ENCODE data around the gene CACNA1A.
"Not testable (repeated sequence)": the region's sequence is repeated elsewhere in the genome, so short reads cannot be mapped to it uniquely, and the experiment has no call there.

Gene CACNA1A

GRCh38 chr19:13185763-13186657 lies 320.3 kb downstream of the CACNA1A start:
- not testable (repeated sequence) for DNase-seq

DNA sequence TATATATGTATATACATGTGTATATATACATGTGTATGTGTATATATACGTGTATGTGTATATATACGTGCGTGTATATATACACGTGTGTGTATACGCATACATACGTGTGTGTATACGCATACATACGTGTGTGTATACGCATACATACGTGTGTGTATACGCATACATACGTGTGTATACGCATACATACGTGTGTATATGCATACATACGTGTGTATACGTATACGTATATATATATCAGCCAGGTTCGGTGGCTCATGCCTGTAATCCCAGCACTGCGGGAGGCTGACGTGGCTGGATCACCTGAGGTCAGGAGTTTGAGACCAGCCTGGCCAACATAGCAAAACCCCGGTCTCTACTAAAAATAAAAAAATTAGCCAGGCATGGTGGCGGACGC lies 321.4 kb downstream of the CACNA1A start:
- not testable (repeated sequence) for DNase-seq

DNA sequence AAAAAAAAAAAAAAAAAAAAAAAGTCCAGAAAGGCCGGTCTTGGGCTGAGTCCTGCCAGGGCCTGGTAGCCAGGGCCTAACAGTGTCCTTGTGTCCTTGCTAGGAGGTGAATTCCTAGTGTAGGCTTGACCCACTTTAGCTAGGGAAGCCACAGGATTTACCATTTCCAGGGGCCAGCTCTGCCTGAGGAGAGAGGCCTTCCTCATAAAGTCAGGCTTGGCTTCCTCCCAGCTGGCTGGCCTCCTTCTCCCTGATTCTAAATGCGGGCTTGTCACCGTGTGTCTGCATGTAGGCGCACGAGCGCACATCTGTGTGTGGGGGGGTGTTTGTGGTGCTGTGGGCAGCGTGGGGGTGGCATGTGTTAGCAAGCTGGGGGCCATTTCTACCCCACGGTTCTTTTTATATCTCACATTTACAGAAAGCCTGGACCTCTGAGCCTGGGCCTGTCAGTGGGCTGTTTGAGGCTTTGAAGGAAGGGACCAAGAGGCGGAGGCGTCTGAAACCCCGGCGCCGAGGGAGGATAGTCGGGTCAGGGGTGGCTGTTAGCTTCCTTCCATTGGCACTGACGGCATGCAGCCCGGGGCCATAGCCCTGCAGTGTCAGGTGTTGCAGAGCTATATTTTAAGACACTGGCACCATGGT lies 324.4 kb downstream of the CACNA1A start:
- DNase-seq = no peak

DNA sequence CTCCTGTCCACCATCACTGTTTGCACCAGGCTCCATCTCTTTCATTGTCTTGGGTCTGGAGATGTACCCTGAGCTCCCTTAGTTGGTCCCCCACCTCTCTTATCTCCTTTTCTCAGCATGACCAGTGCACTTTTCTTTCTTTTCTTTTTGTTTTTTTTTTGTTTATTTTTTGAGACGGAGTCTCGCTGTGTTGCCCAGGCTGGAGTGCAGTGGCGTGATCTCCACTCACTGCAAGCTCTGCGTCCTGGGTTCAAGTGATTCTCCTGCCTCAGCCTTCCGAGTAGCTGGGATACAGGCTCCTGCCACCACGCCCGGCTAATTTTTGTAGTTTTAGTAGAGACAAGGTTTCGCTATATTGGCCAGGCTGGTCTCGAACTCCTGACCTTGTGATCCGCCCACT lies 328.0 kb downstream of the CACNA1A start:
- DNase-seq = not testable (repeated sequence)

GRCh38 chr19:13177584-13177983 lies 328.7 kb downstream of the CACNA1A start:
- not testable (repeated sequence) for DNase-seq

- DNase-seq = no peak
Observed at GRCh38 chr19:13176345-13176744, 329.9 kb downstream of the CACNA1A start.

GRCh38 chr19:13173139-13173737 lies 333.0 kb downstream of the CACNA1A start:
- no peak for DNase-seq

DNA sequence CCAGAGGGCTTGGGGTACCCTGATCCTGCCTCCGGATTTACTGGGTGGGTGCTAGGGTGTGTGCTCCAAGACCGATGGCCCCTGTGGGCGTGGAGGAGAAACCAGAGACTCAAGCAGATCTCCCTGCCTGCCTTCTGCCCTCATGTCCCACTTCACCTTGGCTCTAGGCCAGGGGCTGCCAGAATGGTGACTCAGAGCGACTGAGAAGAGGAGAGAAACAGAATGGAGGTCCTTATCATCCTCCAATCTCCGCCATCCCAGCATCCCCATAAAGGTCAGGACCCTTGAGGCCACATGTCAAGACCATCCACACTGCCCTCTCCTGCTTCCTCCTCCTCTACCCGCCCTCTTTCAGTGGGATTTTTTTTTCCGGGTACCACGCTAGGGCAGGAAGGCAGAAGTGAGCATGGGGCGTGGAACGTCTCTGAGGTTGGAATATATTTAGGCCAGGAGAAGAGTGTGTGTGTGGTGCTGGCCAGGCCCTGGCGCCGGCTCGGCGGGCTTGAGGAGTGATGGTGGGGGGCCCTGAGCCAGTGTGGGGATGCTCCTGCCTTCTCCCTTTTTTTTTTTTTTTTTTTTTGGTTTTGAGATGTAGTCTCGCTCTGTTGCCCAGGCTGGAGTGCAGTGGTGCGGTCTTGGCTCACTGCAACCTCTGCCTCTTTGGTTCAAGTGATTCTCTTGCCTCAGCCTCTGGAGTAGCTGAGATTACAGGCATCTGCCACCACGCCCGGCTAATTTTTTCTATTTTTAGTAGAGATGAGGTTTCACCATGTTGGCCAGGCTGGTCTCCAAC lies 333.7 kb downstream of the CACNA1A start:
- no peak for DNase-seq

DNA sequence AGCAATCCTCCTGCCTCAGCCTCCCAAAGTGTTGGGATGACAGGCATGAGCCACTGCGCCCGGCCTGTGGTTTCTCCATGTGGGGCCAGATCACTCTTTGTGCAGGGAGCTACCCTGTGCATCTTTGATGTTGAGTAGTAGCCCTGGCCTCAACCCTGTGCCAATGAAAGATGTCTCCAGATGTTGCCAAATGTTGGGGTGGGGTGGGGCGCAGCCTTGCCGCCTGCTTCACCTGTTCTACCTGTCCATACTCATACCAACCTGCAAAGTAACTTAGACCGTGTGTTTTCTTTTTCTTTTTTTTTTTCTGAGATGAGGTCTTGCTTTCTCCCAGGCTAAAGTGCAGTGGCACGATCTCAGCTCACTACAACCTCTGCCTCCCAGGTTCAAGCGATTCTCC lies 335.1 kb downstream of the CACNA1A start:
- DNase-seq = no peak

DNA sequence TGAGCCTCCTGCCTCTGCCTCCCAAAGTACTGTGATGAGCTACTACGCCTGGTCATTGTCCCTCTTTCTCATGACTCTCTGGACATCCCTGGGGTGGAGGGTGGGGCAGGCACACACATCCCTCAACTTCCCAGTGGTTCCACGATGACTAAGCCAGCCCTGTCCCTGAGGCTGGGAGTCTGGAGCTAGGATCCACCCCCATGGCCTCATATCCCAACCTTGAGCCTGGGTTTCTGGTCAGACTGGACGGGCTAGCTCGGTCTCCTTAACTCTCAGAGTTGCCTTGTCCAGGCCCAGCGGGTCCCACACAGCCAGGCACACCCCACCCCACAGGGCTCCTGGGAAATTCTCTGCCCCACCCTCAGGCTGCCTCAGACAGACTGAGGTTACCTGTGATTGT lies 336.5 kb downstream of the CACNA1A start:
- DNase-seq = no peak

- DNase-seq = not testable (repeated sequence)
Observed at GRCh38 chr19:13166151-13166550, 340.1 kb downstream of the CACNA1A start.

DNA sequence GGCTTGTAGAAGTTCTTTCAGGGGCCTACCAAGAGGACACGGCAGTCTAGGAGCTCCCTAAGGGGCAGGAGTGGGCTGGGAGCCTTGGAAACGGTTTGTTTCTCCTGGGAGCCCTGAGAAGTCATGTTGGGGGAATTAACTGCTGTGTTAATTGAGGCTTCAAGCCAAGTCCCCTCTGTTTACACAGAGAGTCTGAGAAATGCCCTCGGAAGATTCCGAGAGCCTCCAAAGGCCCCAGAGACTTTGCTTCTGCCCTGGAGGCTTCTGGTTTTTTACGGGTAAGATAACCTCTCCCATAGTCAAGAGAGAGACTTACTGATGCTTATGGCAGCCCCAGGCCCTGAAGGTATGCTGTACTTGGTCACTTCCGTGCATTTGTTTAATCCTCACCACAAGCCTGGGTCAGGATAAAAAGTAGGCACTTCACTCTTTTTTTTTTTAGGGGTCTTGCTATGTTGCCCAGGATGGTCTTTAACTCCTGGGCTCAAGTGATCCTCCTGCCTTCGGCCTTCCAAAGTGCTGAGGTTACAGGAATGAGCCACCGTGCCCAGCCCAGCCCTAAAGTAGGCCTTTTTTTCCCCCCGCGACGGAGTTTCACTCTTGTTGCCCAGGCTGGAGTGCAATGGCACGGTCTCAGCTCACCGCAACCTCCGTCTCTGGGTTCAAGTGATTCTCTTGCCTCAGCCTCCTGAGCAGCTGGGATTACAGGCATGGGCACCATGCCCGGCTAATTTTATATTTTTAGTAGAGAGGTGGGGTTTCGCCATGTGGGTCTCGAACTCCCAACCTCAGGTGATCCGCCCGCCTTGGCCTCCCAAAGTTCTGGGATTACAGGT lies 340.9 kb downstream of the CACNA1A start:
- DNase-seq = no peak

DNA sequence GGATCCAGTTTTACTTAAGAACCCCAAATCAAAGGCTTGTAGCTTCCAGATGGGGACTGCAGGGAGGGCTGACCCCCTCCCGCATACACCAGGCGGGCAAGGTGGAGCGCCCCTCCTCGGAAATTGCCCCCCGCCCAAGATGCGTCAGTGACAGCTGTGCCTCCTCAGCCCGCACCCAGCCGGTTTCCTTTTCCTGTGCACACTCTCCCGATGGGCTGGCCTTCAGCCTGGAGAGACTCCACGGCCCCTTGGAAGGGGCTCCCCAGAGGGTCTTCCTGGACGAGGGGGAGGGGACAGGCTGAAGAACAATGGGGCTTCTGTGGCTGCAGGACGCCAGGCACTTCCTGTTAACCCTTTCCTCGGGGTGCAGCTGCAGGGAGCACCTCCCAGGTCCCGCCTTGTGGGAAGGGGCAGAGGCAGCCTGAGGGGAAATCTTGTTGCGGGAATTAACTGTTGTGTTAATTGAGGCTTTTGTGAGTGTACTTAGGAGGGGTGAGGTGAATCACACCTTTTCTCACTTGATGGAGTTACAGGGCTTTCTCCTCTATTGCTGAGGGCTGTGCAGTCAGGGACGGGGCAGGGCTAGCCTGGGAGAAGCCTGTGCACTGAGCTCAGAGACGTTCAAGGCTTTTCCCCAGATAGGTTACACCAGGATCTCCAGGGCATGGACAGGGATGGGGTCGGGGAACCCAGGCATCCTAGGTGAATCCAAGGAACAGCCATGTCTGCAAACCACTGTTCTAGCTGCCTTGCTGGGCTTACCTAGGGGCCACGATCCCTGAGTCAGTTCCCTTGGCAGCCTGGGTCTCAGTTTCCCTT lies 341.7 kb downstream of the CACNA1A start:
- peak; percentile 16 for DNase-seq

DNA sequence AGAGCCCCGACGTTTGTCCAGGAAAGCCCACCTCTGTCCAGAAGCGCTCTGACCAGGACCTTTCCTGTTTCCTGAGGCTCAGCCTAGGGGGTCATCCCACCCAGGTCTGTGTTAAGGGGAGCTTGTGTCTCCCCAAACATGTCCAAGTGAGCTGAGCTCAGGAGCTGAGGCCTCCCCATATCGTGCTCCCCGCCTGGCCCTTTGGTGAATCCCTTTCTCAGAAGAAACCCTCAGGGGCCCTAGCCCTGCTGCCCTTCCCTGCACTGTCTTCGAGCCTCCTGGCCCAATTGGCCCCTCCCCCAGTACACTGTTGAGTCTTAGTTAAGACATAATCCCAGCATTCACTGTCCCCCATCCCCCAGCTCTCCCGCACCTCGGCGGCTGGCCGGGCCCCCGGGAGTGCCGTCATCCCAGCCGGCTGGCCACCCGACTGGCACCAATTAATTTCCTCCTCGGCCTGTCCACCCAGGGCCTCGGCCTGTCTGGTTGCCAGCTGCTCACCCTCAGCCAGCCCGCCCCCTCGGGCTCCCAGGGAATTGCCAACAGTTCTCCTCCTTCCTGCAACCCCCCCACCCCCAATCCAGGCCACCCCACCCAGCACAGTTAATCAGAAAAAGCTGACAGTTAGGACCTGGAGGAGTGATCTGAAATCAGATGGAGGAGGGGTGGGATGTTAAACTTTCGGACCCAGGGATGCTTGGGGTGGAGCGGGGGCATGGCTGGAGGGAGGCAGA lies 342.5 kb downstream of the CACNA1A start:
- no peak for DNase-seq

DNA sequence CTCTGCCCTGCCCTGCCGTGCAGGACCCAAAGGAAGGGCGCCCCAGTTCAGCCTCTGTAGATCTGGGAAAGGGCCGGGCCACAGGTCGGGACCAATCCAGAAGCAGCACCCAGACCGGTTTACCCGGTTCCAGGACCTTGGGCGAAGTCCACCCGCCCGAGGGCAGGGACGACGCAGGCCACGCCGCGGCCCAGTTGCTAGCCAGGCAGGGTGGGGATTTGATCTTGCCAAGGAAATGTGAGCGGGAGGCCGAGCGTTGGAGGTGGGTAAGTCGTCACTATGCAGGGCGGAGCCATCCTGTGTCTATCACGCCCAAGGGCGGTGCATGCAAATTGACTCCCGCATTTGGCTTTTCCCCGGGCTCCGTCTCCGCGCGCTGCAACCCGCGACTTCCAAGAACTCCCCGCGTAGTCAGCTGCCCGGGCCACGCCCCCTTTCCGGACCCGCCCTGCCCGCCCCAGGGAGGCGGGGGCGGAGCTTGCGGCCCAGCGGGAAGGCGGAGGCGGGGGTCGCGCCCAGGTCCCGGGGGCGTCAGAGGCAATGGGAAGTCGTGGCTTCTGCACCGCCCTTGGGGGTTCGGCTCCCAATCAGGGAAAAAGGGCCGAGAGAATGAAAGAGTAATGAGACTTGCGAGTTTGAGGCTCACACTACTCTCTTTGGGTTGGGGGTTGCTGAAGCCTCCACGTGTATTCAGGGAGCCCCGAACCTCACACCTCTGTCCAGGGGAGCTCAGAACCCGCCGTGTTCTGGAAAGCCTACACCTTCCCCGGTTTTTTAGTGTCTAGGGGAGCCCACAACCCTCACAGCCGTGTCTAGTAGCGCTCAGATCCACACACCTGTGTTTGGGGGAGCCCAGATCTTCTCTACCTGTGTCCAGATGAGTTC lies 343.3 kb downstream of the CACNA1A start:
- DNase-seq = peak; percentile 77

DNA sequence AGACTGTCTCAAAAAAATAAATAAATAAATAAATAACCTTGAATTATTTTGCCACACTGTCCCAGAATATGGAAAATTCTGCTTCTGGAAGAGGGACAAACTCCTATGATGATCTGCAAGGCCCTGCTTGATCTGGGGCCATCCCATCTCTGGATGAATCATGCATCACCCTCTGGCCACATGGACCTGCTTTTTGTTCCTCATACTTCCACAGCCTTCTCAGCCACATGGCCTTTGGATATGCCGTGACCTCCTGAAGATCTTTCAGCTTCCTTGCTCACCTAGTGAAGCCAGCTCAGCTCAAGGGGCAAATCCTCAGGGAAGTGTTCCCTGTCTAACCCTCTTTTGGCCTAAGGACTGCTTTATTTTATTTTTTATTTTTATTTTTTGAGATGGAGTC lies 345.7 kb downstream of the CACNA1A start:
- no peak for DNase-seq

DNA sequence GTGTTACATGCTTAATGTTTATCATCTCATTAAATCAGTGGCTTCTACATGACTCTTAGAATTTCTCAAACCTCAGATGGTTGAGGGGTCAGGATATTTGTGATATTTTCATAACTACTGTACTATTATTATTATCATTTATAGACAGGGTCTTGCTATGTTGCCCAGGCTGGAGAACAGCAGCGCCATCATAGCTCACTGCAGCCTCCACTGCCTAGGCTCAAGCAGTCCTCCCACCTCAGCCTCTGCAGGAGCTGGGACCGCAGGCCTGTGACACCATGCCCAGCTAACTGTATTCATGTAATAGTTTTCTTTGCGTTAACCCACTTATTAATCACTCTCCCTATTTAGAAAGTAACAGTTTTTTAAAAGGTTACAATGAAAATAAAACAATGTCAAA lies 346.6 kb downstream of the CACNA1A start:
- no peak for DNase-seq
